Osteoblast (primary cell): ENCODE measurements around the gene ANKRD13B. TPM values are rescaled to one million over a fixed set of nuclear protein-coding genes. Genes with fewer than 3 reads are reported as not detected.

Experiments used
- DNase-seq: peaks from one replicate; pipeline ENCODE4 v3.0.0; 2011; ENCODE audit warnings: low spot score, mixed read lengths; ENCODE audit not compliant: insufficient read length; ENCODE audit errors: missing footprints
- H2AFZ ChIP-seq: 2 replicates; pipeline ENCODE4 v1.6.0; 2011; ENCODE audit warnings: mild to moderate bottlenecking, low read length
- H3K27ac ChIP-seq: 2 replicates; pipeline ENCODE4 v1.5.1; 2011; ENCODE audit warnings: mild to moderate bottlenecking, low read depth, low read length, moderate library complexity
- H3K27me3 ChIP-seq: 2 replicates; pipeline ENCODE4 v1.6.0; 2012; ENCODE audit warnings: mild to moderate bottlenecking, control low read depth, inconsistent platforms, low read length, moderate library complexity; ENCODE audit not compliant: insufficient read depth
- H3K36me3 ChIP-seq: 2 replicates; pipeline ENCODE4 v1.5.1; 2011; ENCODE audit warnings: mild to moderate bottlenecking, low read length, control low read depth, moderate library complexity; ENCODE audit not compliant: insufficient read depth
- H3K4me1 ChIP-seq: 2 replicates; pipeline ENCODE4 v1.5.1; 2011; ENCODE audit warnings: mild to moderate bottlenecking, low read length, control low read depth, moderate library complexity; ENCODE audit not compliant: insufficient read depth
- H3K4me2 ChIP-seq: 2 replicates; pipeline ENCODE4 v1.6.0; 2011; ENCODE audit warnings: mild to moderate bottlenecking, low read length; ENCODE audit not compliant: insufficient read depth
- H3K4me3 ChIP-seq: fragments of 200-600 bp; sonication (generic); 3 replicates; pipeline ENCODE4 v1.5.1; 2012; ENCODE audit warnings: mild to moderate bottlenecking, low read length, inconsistent platforms; ENCODE audit not compliant: insufficient read depth
- H3K79me2 ChIP-seq: 2 replicates; pipeline ENCODE4 v1.6.0; 2012; ENCODE audit warnings: mild to moderate bottlenecking, low read length, control low read depth, inconsistent platforms; ENCODE audit not compliant: insufficient read depth
- H3K9me3 ChIP-seq: 2 replicates; pipeline ENCODE4 v1.5.1; 2011; ENCODE audit warnings: low read depth, low read length, control low read depth
- H4K20me1 ChIP-seq: 2 replicates; pipeline ENCODE4 v1.6.0; 2012; ENCODE audit warnings: mild to moderate bottlenecking, low read length, control low read depth; ENCODE audit not compliant: insufficient read depth
- CTCF ChIP-seq: IDR thresholded peaks from 2 replicates; pipeline ENCODE4 v1.5.1; 2011; ENCODE audit warnings: mild to moderate bottlenecking, low read depth, low read length, moderate library complexity; ENCODE audit errors: extremely low read depth
- total RNA-seq: library from RNA; depleted of rRNA; stranded (reverse); fragments of >200 nt; gene quantifications from 2 replicates; pipeline ENCODE4 v1.2.3, GENCODE V29; 2012

Gene ANKRD13B
- total RNA-seq, 1 donor = 18.5 TPM

- H3K27me3 ChIP-seq = no peaks in the 10 kb centered on the region
- no peak overlapping the region for H2AFZ ChIP-seq
- H4K20me1 ChIP-seq = no peaks in the 10 kb centered on the region
- H3K4me3 ChIP-seq = peak overlapping the region; percentile 54
- DNase-seq = peak; percentile 99
- no peak overlapping the region for H3K27ac ChIP-seq
- H3K36me3 ChIP-seq = no peaks in the 10 kb centered on the region
- H3K4me1 ChIP-seq = peaks cover 6% of the 10 kb centered on the region
- H3K9me3 ChIP-seq = no peaks in the 10 kb centered on the region
- peak overlapping the region; percentile 79 for H3K4me2 ChIP-seq
- TF ChIP-seq CTCF = peak; percentile 63
- H3K79me2 ChIP-seq = no peaks in the 10 kb centered on the region
These were observed 20.5 kb downstream of the ANKRD13B start for GRCh38 chr17:29613352-29613837.

GRCh38 chr17:29613856-29614255 is 20.9 kb downstream of the ANKRD13B start:
- no peak for TF ChIP-seq CTCF
- Histone ChIP-seq H3K27ac (no peak overlapping the region), H4K20me1 (peaks cover 2% of the 10 kb centered on the region), H3K4me2 (peak overlapping the region; percentile 79), H3K36me3 (no peaks in the 10 kb centered on the region), H3K4me3 (peak overlapping the region; percentile 54), H3K9me3 (no peaks in the 10 kb centered on the region), H3K4me1 (peaks cover 6% of the 10 kb centered on the region), H3K27me3 (no peaks in the 10 kb centered on the region), H2AFZ (no peak overlapping the region), H3K79me2 (no peaks in the 10 kb centered on the region)
- no peak for DNase-seq

GRCh38 chr17:29614349-29615047 is 21.6 kb downstream of the ANKRD13B start:
- no peak overlapping the region for H2AFZ ChIP-seq
- H3K4me2 ChIP-seq = no peak overlapping the region

More at GRCh38 chr17:29614349-29615047, 21.6 kb downstream of the ANKRD13B start:
- Histone ChIP-seq H3K79me2 (no peaks in the 10 kb centered on the region), H4K20me1 (peaks cover 3% of the 10 kb centered on the region), H3K27me3 (no peaks in the 10 kb centered on the region), H3K4me1 (peaks cover 12% of the 10 kb centered on the region), H3K4me3 (no peak overlapping the region), H3K36me3 (no peaks in the 10 kb centered on the region), H3K27ac (no peak overlapping the region), H3K9me3 (no peaks in the 10 kb centered on the region)
- peak; percentile 58 for DNase-seq
- no peak for TF ChIP-seq CTCF
